ENCODE measurements around the gene RREB1. TPM values are rescaled to one million over a fixed set of nuclear protein-coding genes. Genes with fewer than 3 reads are reported as not detected.
"Not testable (repeated sequence)": the region's sequence is repeated elsewhere in the genome, so short reads cannot be mapped to it uniquely, and the experiment has no call there.

Gene RREB1
- total and polyA plus RNA-seq, 4 experiments from 2014 or later: 0.50 to 43.4 (median 25.2) TPM

DNA sequence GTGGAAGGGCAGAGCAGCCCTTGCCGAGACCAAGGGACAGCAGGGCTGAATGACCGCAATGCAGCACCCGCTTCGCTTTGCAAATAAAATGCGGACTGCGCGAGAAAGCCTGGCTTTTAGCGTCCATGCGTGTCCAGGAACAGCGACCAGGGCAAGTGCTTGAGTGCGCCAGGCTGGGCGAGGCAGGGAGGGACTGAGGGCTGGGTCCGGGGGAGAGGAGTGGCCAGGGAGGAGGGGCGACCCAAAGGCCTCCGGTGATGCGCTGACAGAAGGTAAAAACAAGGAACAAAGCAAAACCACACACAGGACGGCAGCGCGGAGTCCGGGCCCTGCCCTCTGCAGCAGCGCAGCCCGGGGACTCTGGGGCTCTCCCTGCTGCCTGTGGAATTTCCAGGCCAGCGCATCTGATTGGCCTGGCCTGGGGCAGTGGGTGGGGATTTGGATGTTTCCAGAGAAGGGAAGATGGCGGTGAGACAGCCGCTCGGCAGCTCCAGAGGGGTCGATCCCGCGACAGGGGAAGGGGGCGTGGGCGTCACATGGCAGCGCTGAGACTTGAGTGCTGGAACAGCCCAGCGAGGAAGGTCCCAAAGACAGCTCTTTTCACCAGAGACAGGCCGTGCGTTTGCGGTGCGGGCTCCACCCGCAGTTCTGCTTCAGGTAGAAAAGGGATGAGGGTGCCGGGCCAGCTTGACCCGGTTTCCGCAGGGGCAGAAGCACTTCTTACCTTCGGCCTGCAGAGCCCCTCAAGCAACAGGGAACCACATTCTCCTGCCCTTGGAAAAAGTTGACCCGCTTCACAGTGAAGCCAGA lies 153.5 kb downstream of the RREB1 start:
- no peaks in the 10 kb centered on the region for H3K9me3 ChIP-seq (ENCODE audit: control insufficient read depth in 1 of 2, low read length in 2 of 2)
- H3K9me3 Mint-ChIP-seq: peaks cover 0 to 11% (median 0%) of the 10 kb centered on the region in 8 donors
- H3K36me3 ChIP-seq (ENCODE audit: insufficient read depth, low read length): no peaks in the 10 kb centered on the region
- ChIA-PET POLR2A (ENCODE audit: partially characterized antibody) (no interaction called here), CTCF (ENCODE audit: partially characterized antibody) (interaction anchor here (0.8 to 8.6 kb wide), 3 partner anchors 16 to 584 kb away, joined by 3 to 55 read pairs (median 3); no protein-coding TSS in a partner anchor)
- H3K4me1 Mint-ChIP-seq: peaks cover 7 to 23% (median 14%) of the 10 kb centered on the region in 4 donors
- intact Hi-C loops (cut with micrococcal nuclease): no loop called here
- H3K27me3 Mint-ChIP-seq: peaks cover 6 to 7% of the 10 kb centered on the region in 2 donors
- peak overlapping the region in 4 of 7 donors; percentile 64 to 85 (median 74) for H3K27ac Mint-ChIP-seq
- DNase-seq: peak in 3 of 5 donors; percentile 7 to 19 (median 9)
- no peak overlapping the region for H3K27ac ChIP-seq (ENCODE audit: low read depth, low read length)
- peak overlapping the region; percentile 34 to 38 for H3K4me3 ChIP-seq (ENCODE audit: low read length in 2 of 2)
- H3K27me3 ChIP-seq (ENCODE audit: insufficient read depth, low read length): no peaks in the 10 kb centered on the region
- H3K4me3 Mint-ChIP-seq: peak overlapping the region; percentile 77 to 93 (median 89)
- H3K4me1 ChIP-seq (ENCODE audit: insufficient read depth, low read length): peaks cover 17% of the 10 kb centered on the region
- H3K36me3 Mint-ChIP-seq: peaks cover 0 to 6% of the 10 kb centered on the region in 2 donors

DNA sequence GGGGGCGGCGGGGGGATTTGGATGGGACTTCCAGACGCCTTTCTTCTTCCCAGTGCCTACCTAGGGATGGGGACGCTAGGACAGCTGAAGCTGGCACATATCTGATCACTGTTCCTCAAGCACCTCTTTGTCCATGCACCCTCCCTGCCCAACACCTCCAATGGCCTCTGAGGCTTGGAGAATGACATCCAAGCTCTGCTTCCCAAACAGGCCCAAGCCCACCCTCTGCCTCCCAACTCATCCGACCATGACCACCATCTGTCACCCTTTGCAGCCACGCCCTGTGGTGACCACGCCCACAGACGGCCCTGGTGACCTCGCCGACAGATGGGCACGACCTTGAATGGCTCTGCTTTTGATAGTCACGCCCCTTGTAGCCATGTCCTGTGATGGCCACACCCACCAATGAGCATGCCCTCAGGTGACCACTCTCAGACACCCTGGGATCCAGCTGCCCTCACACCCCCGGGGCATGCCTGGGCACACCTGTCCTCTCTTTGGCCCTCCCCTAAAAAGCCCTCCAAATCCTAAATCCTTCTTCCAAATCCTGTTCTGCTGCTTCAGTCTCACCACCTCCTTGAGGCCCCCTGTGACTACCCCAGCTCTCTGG lies 154.2 kb downstream of the RREB1 start:
- H3K9me3 Mint-ChIP-seq: peaks cover 0 to 14% (median 0%) of the 10 kb centered on the region in 8 donors
- Histone ChIP-seq H3K4me3 (ENCODE audit: low read length in 2 of 2) (peak overlapping the region in 1 of 2 donors; percentile 34), H3K27me3 (ENCODE audit: insufficient read depth, low read length) (no peaks in the 10 kb centered on the region), H3K9me3 (ENCODE audit: control insufficient read depth in 1 of 2, low read length in 2 of 2) (no peaks in the 10 kb centered on the region), H3K27ac (ENCODE audit: low read depth, low read length) (no peak overlapping the region), H3K4me1 (ENCODE audit: insufficient read depth, low read length) (peaks cover 17% of the 10 kb centered on the region), H3K36me3 (ENCODE audit: insufficient read depth, low read length) (no peaks in the 10 kb centered on the region)
- CTCF ChIA-PET (ENCODE audit: partially characterized antibody): interaction anchor here (0.8 to 8.6 kb wide), 3 partner anchors 16 to 585 kb away, joined by 3 to 55 read pairs (median 3); no protein-coding TSS in a partner anchor
- intact Hi-C loops (cut with micrococcal nuclease): no loop called here
- POLR2A ChIA-PET (ENCODE audit: partially characterized antibody): no interaction called here
- H3K27me3 Mint-ChIP-seq: peaks cover 6 to 7% of the 10 kb centered on the region in 2 donors
- peaks cover 7 to 23% (median 14%) of the 10 kb centered on the region in 4 donors for H3K4me1 Mint-ChIP-seq
- DNase-seq: no peak
- no peak overlapping the region for H3K27ac Mint-ChIP-seq
- peaks cover 0 to 6% of the 10 kb centered on the region in 2 donors for H3K36me3 Mint-ChIP-seq
- H3K4me3 Mint-ChIP-seq: peak overlapping the region; percentile 77 to 93 (median 89)

DNA sequence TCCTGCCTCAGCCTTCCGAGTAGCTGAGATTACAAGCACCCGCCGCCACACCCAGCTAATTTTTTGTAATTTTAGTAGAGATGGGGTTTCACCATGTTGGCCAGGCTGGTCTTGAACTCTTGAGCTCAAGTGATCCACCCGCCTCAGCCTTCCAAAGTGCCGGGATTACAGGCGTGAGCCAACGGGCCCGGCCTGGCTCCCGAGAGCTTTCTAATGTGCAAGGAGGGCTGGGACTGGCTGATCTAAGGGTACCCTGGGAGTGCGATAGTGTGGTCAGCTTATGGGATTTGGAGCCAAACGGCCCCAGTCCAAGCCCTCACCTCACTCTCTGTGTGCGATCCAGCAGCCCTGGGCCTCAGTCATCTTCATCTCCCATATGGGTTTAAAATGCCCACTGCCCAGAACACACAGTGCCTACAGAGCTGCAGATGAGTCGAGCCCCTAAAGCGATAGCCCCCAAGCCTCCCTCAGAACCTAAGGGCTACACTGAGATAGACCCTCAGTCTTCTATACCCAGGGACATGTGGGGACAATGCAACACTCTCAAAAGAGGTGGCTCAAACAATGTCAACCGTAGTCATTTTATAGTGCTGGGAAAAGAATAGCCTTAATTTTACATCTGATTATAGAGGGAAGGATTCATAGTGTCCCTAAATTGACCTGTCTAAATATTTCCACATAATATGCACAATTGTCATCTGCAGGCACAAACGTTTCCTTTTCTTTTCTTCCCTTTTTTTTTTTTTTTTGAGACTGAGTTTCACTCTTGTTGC lies 155.2 kb downstream of the RREB1 start:
- POLR2A ChIA-PET (ENCODE audit: partially characterized antibody): no interaction called here
- peak overlapping the region in 4 of 8 donors; percentile 5 to 80 (median 68) for H3K4me3 Mint-ChIP-seq
- peaks cover 6 to 7% of the 10 kb centered on the region in 2 donors for H3K27me3 Mint-ChIP-seq
- CTCF ChIA-PET (ENCODE audit: partially characterized antibody): interaction anchor here (8.6 kb wide), 1 partner anchor 15 kb away, joined by 55 read pairs; no protein-coding TSS in a partner anchor
- H3K4me1 Mint-ChIP-seq: peaks cover 7 to 23% (median 14%) of the 10 kb centered on the region in 4 donors
- no peaks in the 10 kb centered on the region for H3K9me3 ChIP-seq (ENCODE audit: control insufficient read depth in 1 of 2, low read length in 2 of 2)
- no peaks in the 10 kb centered on the region for H3K27me3 ChIP-seq (ENCODE audit: insufficient read depth, low read length)
- intact Hi-C loops (cut with micrococcal nuclease): no loop called here
- peaks cover 17% of the 10 kb centered on the region for H3K4me1 ChIP-seq (ENCODE audit: insufficient read depth, low read length)
- no peaks in the 10 kb centered on the region for H3K36me3 ChIP-seq (ENCODE audit: insufficient read depth, low read length)
- DNase-seq: no peak
- H3K4me3 ChIP-seq (ENCODE audit: low read length in 2 of 2): no peak overlapping the region
- H3K27ac ChIP-seq (ENCODE audit: low read depth, low read length): no peak overlapping the region
- H3K9me3 Mint-ChIP-seq: peaks cover 0 to 14% (median 0%) of the 10 kb centered on the region in 8 donors
- peaks cover 0 to 6% of the 10 kb centered on the region in 2 donors for H3K36me3 Mint-ChIP-seq
- no peak overlapping the region for H3K27ac Mint-ChIP-seq

DNA sequence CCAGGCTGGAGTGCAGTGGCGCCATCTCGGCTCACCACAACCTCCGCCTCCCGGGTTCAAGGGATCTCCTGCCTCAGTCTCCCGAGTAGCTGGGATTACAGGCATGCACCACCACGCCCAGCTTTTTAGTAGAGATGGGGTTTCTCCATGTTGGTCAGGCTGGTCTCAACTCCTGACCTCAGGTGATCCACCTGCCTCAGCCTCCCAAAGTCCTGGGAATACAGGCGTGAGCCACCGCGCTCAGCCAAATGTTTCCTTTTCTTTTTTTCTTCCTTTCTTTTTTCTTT lies 155.7 kb downstream of the RREB1 start:
- H3K27me3 Mint-ChIP-seq; H3K36me3 Mint-ChIP-seq; H3K27me3 ChIP-seq (ENCODE audit: insufficient read depth, low read length); H3K4me3 Mint-ChIP-seq; H3K9me3 ChIP-seq (ENCODE audit: control insufficient read depth in 1 of 2, low read length in 2 of 2); POLR2A ChIA-PET (ENCODE audit: partially characterized antibody); DNase-seq; H3K36me3 ChIP-seq (ENCODE audit: insufficient read depth, low read length); intact Hi-C loops (cut with micrococcal nuclease); H3K27ac ChIP-seq (ENCODE audit: low read depth, low read length); H3K4me3 ChIP-seq (ENCODE audit: low read length in 2 of 2); H3K27ac Mint-ChIP-seq: not testable (repeated sequence)
- peaks cover 7 to 23% (median 14%) of the 10 kb centered on the region in 4 donors for H3K4me1 Mint-ChIP-seq
- peaks cover 0 to 14% (median 0%) of the 10 kb centered on the region in 8 donors for H3K9me3 Mint-ChIP-seq
- CTCF ChIA-PET (ENCODE audit: partially characterized antibody): interaction anchor here (8.6 kb wide), 1 partner anchor 14 kb away, joined by 55 read pairs; no protein-coding TSS in a partner anchor
- peaks cover 17% of the 10 kb centered on the region for H3K4me1 ChIP-seq (ENCODE audit: insufficient read depth, low read length)

DNA sequence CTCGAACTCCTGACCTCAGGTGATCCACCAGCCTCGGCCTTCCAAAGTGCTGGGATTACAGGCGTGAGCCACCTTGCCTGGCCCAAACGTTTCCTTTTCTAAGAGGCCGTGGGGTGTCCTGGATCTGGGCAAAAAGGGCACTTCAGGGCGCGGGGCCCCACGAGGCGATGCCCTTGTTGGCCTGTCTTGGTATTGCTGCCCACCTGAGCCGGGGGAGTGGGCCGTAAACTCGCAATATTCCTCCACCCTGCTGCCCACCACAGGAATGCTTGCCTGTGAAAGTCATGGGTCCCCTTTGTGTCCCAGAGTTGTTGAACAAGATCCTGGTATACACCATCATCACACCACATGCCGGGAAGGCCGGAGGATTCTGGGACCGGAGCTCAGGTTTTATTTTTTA lies 156.3 kb downstream of the RREB1 start:
- H3K27me3 Mint-ChIP-seq: peaks cover 6 to 7% of the 10 kb centered on the region in 2 donors
- Histone ChIP-seq H3K36me3 (ENCODE audit: insufficient read depth, low read length) (no peaks in the 10 kb centered on the region), H3K27ac (ENCODE audit: low read depth, low read length) (no peak overlapping the region), H3K4me3 (ENCODE audit: low read length in 2 of 2) (no peak overlapping the region), H3K4me1 (ENCODE audit: insufficient read depth, low read length) (peaks cover 17% of the 10 kb centered on the region), H3K9me3 (ENCODE audit: control insufficient read depth in 1 of 2, low read length in 2 of 2) (no peaks in the 10 kb centered on the region), H3K27me3 (ENCODE audit: insufficient read depth, low read length) (no peaks in the 10 kb centered on the region)
- H3K36me3 Mint-ChIP-seq: peaks cover 0 to 9% of the 10 kb centered on the region in 2 donors
- no peak overlapping the region for H3K27ac Mint-ChIP-seq
- peaks cover 0 to 14% (median 0%) of the 10 kb centered on the region in 8 donors for H3K9me3 Mint-ChIP-seq
- ChIA-PET POLR2A (ENCODE audit: partially characterized antibody) (no interaction called here), CTCF (ENCODE audit: partially characterized antibody) (interaction anchor here (8.6 kb wide), 1 partner anchor 13 kb away, joined by 55 read pairs; no protein-coding TSS in a partner anchor)
- H3K4me1 Mint-ChIP-seq: peaks cover 7 to 23% (median 14%) of the 10 kb centered on the region in 4 donors
- intact Hi-C loops (cut with micrococcal nuclease): no loop called here
- no peak for DNase-seq
- no peak overlapping the region for H3K4me3 Mint-ChIP-seq

DNA sequence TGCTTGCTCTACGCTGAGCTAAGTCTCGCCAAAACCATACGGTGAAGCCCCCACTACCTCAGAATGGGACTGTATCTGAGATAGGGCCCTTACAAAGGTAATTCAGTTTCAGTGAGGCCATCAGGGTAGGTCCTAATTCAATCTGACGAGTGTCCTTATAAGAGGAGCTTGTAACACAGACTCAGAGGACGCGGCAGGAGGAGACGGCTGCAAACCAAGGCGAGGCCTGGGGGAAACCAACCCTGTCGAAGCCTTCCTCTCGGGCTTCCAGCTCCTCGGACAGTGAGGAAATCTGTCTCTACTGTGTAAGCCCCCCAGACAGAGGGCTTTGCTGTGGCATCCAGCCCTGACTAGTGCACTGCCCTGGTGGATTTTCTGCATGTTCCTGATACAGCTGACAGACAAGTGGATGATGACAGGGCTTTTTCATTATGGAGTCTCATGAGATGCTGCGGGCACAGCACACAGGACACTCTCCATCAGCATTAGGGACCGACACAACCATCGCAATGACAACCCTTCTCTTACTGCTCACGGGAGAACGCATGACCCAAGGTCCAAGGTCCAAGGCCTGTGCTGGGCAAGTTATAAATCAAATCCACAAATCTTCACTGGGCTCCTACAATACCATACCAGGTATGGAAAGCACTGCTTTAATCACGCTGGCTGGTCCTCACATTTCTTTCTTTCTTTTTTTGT lies 157.1 kb downstream of the RREB1 start:
- no peak for DNase-seq
- Mint-ChIP-seq H3K4me3 (no peak overlapping the region), H3K27me3 (peaks cover 6 to 8% of the 10 kb centered on the region in 2 donors), H3K27ac (peak overlapping the region in 1 of 7 donors; percentile 37), H3K36me3 (peaks cover 0 to 9% of the 10 kb centered on the region in 2 donors), H3K9me3 (peaks cover 0 to 12% (median 0%) of the 10 kb centered on the region in 8 donors), H3K4me1 (peaks cover 7 to 23% (median 14%) of the 10 kb centered on the region in 4 donors)
- ChIA-PET CTCF (ENCODE audit: partially characterized antibody) (interaction anchor here (0.9 to 8.6 kb wide), 2 partner anchors 13 to 21 kb away, joined by 3 to 55 read pairs; no protein-coding TSS in a partner anchor), POLR2A (ENCODE audit: partially characterized antibody) (no interaction called here)
- no peak overlapping the region for H3K4me3 ChIP-seq (ENCODE audit: low read length in 2 of 2)
- H3K36me3 ChIP-seq (ENCODE audit: insufficient read depth, low read length): no peaks in the 10 kb centered on the region
- peaks cover 17% of the 10 kb centered on the region for H3K4me1 ChIP-seq (ENCODE audit: insufficient read depth, low read length)
- no peaks in the 10 kb centered on the region for H3K27me3 ChIP-seq (ENCODE audit: insufficient read depth, low read length)
- H3K27ac ChIP-seq (ENCODE audit: low read depth, low read length): no peak overlapping the region
- H3K9me3 ChIP-seq (ENCODE audit: control insufficient read depth in 1 of 2, low read length in 2 of 2): no peaks in the 10 kb centered on the region
- intact Hi-C loops (cut with micrococcal nuclease): no loop called here
